Right lobe of liver (tissue), 4 donors: Measurements from ENCODE around the gene RANBP1.

Experiments used
- CTCF ChIP-seq, 4 donors: fragments of 200-600 bp in 3 of 4; fragments of 450-650 bp in 1 of 4; IDR thresholded peaks; one replicate each; pipeline versions ENCODE4 v1.5.1 to v1.8.0; 2016 to 2022; ENCODE audit warnings: antibody characterized with exemption in 4 of 4, mild to moderate bottlenecking in 2 of 4
- POLR2A ChIP-seq: fragments of 450-650 bp; IDR thresholded peaks from one replicate; pipeline ENCODE4 v1.6.1; 2017; ENCODE audit warnings: antibody characterized with exemption, mild to moderate bottlenecking
- donor health status: DM: no; HTN: no; CAD: no.
- donor health status: DM: no; HTN: no; CAD: no.
- donor health status: DM: no; HTN: yes; CAD: no.

- TF ChIP-seq CTCF (IDR thresholded peaks at IDR 0.05) (no peak), POLR2A (no peak)
Observed at GRCh38 chr22:20131597-20131858, 15.6 kb downstream of the RANBP1 start, which contains the start of gene ZDHHC8.
